Measurements from ENCODE around the gene PPIB. TPM values are rescaled to one million over a fixed set of nuclear protein-coding genes. Genes with fewer than 3 reads are reported as not detected.
A peak's percentile ranks its signal among the peaks of the same experiment; 100 is the strongest.

Gene PPIB
- 643 TPM for polyA plus RNA-seq (2013, experiment 1 of 2)
- 637 TPM for polyA plus RNA-seq (2013, experiment 2 of 2)

DNA sequence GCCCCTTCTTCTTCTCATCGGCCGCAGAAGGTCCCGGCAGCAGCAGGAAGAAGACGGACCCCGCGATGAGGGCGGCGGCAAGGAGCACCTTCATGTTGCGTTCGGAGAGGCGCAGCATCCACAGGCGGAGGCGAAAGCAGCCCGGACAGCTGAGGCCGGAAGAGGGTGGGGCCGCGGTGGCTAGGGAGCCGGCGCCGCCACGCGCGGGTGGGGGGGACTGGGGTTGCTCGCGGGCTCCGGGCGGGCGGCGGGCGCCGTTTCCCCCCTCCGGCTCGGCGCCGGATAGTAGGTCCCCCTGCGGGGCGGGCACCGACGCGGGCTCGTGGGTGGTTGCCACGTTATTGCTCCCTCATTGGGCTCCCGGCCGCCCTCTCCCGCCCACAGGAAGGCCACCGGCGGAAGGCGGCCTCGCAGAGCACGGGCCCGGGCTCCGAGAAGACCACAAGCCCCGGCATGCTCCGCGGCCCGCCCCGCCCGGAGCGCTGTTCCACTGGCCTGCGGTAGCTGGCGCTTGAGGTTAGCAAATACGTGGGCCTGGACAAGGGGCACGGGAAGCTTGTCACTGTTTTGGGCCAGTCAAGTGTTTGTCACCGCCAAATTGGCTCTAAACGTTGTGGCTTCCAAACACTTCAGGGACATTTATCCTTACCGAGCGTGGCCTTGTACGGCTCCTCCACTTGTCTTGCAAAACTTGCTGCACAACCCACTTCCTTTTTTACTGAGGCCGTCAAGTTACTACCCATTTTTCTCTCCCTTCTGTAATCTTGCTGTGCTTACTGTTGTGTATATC lies at the start of gene PPIB:
Gene PPIB (minus strand): TSS at position 154 of the 790 bp plus-strand sequence. CDS start 36 bp downstream, at position 118.
- Histone ChIP-seq H2BK15ac (replicated peaks; ENCODE audit: low read depth) (no peak within 1 kb of the TSS), H2AK5ac (ENCODE audit: low read length) (no peak within 1 kb of the TSS), H3K56ac (ENCODE audit: low read length) (peak within 1 kb of the TSS; percentile 97), H4K5ac (ENCODE audit: low read length) (no peak within 1 kb of the TSS), H3K18ac (ENCODE audit: low read length) (peak within 1 kb of the TSS; percentile 94), H3K27ac (ENCODE audit: low read depth, low read length) (peak within 1 kb of the TSS; percentile 84), H3K4ac (ENCODE audit: low read depth, low read length) (peak within 1 kb of the TSS; percentile 62), H3K36me3 (ENCODE audit: control insufficient read depth, insufficient read depth, low read length) (peaks cover 13% of the 10 kb centered on the region), H3K79me2 (ENCODE audit: control insufficient read depth, insufficient read depth, low read length) (peaks cover 15% of the 10 kb centered on the region), H4K8ac (ENCODE audit: low read depth, low read length) (no peak within 1 kb of the TSS), H3K4me1 (ENCODE audit: control insufficient read depth, low read depth, low read length) (peaks cover 3% of the 10 kb centered on the region), H2BK120ac (ENCODE audit: low read depth, low read length) (peak within 1 kb of the TSS; percentile 3), H3K4me2 (ENCODE audit: low read length) (peak within 1 kb of the TSS; percentile 61), H3K27me3 (ENCODE audit: insufficient read depth, low read length, poor library complexity) (no peaks in the 10 kb centered on the region), H3K79me1 (ENCODE audit: low read length) (peaks cover 16% of the 10 kb centered on the region), H3K23ac (ENCODE audit: low read length) (no peak within 1 kb of the TSS), H3K9ac (ENCODE audit: low read length) (peak within 1 kb of the TSS; percentile 97), H2BK5ac (ENCODE audit: low read length) (peak within 1 kb of the TSS; percentile 81), H3K4me3 (ENCODE audit: low read length) (peak within 1 kb of the TSS; percentile 98)
- WGBS (ENCODE audit: extremely low coverage, insufficient coverage, low lambda C conversion rate): no CpG with 5 or more reads among the region's 69 CpGs
- DNase-seq: peak; percentile 99

DNA sequence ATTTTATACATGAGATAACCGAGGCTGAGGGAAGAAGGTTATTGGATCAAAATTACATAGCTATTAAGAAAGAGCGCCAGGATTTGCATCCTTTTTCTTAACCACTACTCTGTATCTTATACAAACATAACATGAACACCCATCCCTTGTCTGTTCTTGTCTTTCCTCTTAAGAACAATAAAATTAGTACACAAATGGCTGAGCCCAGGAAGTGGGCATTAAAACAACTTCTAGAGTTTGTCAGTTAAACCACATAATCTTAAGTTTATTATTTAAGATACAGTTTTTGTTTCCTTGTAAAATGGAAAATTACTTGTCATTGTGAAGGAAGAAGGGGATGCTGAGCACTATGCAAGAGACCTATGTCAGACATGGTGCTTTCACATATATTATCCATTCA lies 48.9 kb upstream of the PPIB start:
- Histone ChIP-seq H3K18ac (ENCODE audit: low read length) (no peak overlapping the region), H3K23ac (ENCODE audit: low read length) (no peak overlapping the region), H3K79me1 (ENCODE audit: low read length) (no peaks in the 10 kb centered on the region), H2BK15ac (replicated peaks; ENCODE audit: low read depth) (no peak overlapping the region), H3K4ac (ENCODE audit: low read depth, low read length) (no peak overlapping the region), H3K4me3 (ENCODE audit: low read length) (no peak overlapping the region), H2BK5ac (ENCODE audit: low read length) (no peak overlapping the region), H4K5ac (ENCODE audit: low read length) (no peak overlapping the region), H3K4me2 (ENCODE audit: low read length) (no peak overlapping the region), H4K8ac (ENCODE audit: low read depth, low read length) (no peak overlapping the region), H3K9ac (ENCODE audit: low read length) (no peak overlapping the region), H3K27me3 (ENCODE audit: insufficient read depth, low read length, poor library complexity) (no peaks in the 10 kb centered on the region), H3K36me3 (ENCODE audit: control insufficient read depth, insufficient read depth, low read length) (no peaks in the 10 kb centered on the region), H2BK120ac (ENCODE audit: low read depth, low read length) (no peak overlapping the region), H3K4me1 (ENCODE audit: control insufficient read depth, low read depth, low read length) (no peaks in the 10 kb centered on the region), H3K79me2 (ENCODE audit: control insufficient read depth, insufficient read depth, low read length) (no peaks in the 10 kb centered on the region), H3K27ac (ENCODE audit: low read depth, low read length) (no peak overlapping the region), H3K56ac (ENCODE audit: low read length) (no peak overlapping the region), H2AK5ac (ENCODE audit: low read length) (no peak overlapping the region)
- DNase-seq: no peak
- no CpG with 5 or more reads among the region's 2 CpGs for WGBS (ENCODE audit: extremely low coverage, insufficient coverage, low lambda C conversion rate)

GRCh38 chr15:64210371-64210770 lies 47.5 kb upstream of the PPIB start:
- no CpG with 5 or more reads among the region's 2 CpGs for WGBS (ENCODE audit: extremely low coverage, insufficient coverage, low lambda C conversion rate)
- H2BK120ac ChIP-seq (ENCODE audit: low read depth, low read length): no peak overlapping the region
- no peaks in the 10 kb centered on the region for H3K4me1 ChIP-seq (ENCODE audit: control insufficient read depth, low read depth, low read length)
- H3K27ac ChIP-seq (ENCODE audit: low read depth, low read length): no peak overlapping the region
- no peak overlapping the region for H4K5ac ChIP-seq (ENCODE audit: low read length)
- H3K79me1 ChIP-seq (ENCODE audit: low read length): no peaks in the 10 kb centered on the region
- no peaks in the 10 kb centered on the region for H3K27me3 ChIP-seq (ENCODE audit: insufficient read depth, low read length, poor library complexity)
- H3K9ac ChIP-seq (ENCODE audit: low read length): no peak overlapping the region
- H2BK15ac ChIP-seq (replicated peaks; ENCODE audit: low read depth): no peak overlapping the region
- H3K4ac ChIP-seq (ENCODE audit: low read depth, low read length): no peak overlapping the region
- H3K23ac ChIP-seq (ENCODE audit: low read length): no peak overlapping the region
- H2AK5ac ChIP-seq (ENCODE audit: low read length): no peak overlapping the region
- H3K4me2 ChIP-seq (ENCODE audit: low read length): no peak overlapping the region
- H3K56ac ChIP-seq (ENCODE audit: low read length): no peak overlapping the region
- H3K79me2 ChIP-seq (ENCODE audit: control insufficient read depth, insufficient read depth, low read length): no peaks in the 10 kb centered on the region
- H3K36me3 ChIP-seq (ENCODE audit: control insufficient read depth, insufficient read depth, low read length): no peaks in the 10 kb centered on the region
- no peak overlapping the region for H4K8ac ChIP-seq (ENCODE audit: low read depth, low read length)
- no peak for DNase-seq
- H3K18ac ChIP-seq (ENCODE audit: low read length): no peak overlapping the region
- no peak overlapping the region for H3K4me3 ChIP-seq (ENCODE audit: low read length)
- H2BK5ac ChIP-seq (ENCODE audit: low read length): no peak overlapping the region

- Histone ChIP-seq H3K23ac (ENCODE audit: low read length) (no peak overlapping the region), H3K79me1 (ENCODE audit: low read length) (no peaks in the 10 kb centered on the region), H2AK5ac (ENCODE audit: low read length) (no peak overlapping the region), H2BK15ac (replicated peaks; ENCODE audit: low read depth) (no peak overlapping the region), H3K4me2 (ENCODE audit: low read length) (no peak overlapping the region), H3K4ac (ENCODE audit: low read depth, low read length) (no peak overlapping the region), H4K5ac (ENCODE audit: low read length) (no peak overlapping the region), H3K9ac (ENCODE audit: low read length) (no peak overlapping the region), H3K79me2 (ENCODE audit: control insufficient read depth, insufficient read depth, low read length) (no peaks in the 10 kb centered on the region), H3K27me3 (ENCODE audit: insufficient read depth, low read length, poor library complexity) (no peaks in the 10 kb centered on the region), H4K8ac (ENCODE audit: low read depth, low read length) (no peak overlapping the region), H3K4me1 (ENCODE audit: control insufficient read depth, low read depth, low read length) (no peaks in the 10 kb centered on the region), H3K4me3 (ENCODE audit: low read length) (no peak overlapping the region), H3K18ac (ENCODE audit: low read length) (no peak overlapping the region), H3K56ac (ENCODE audit: low read length) (no peak overlapping the region), H2BK5ac (ENCODE audit: low read length) (no peak overlapping the region), H3K36me3 (ENCODE audit: control insufficient read depth, insufficient read depth, low read length) (no peaks in the 10 kb centered on the region), H3K27ac (ENCODE audit: low read depth, low read length) (no peak overlapping the region), H2BK120ac (ENCODE audit: low read depth, low read length) (no peak overlapping the region)
- no peak for DNase-seq
- no CpG with 5 or more reads among the region's 3 CpGs for WGBS (ENCODE audit: extremely low coverage, insufficient coverage, low lambda C conversion rate)
Measured at GRCh38 chr15:64209680-64210334, 47.0 kb upstream of the PPIB start.

- H2AK5ac ChIP-seq (ENCODE audit: low read length): no peak overlapping the region
- no peaks in the 10 kb centered on the region for H3K79me2 ChIP-seq (ENCODE audit: control insufficient read depth, insufficient read depth, low read length)
- DNase-seq: no peak
- no peak overlapping the region for H3K9ac ChIP-seq (ENCODE audit: low read length)
- no peaks in the 10 kb centered on the region for H3K36me3 ChIP-seq (ENCODE audit: control insufficient read depth, insufficient read depth, low read length)
- no peak overlapping the region for H2BK5ac ChIP-seq (ENCODE audit: low read length)
- H3K79me1 ChIP-seq (ENCODE audit: low read length): no peaks in the 10 kb centered on the region
- no peak overlapping the region for H4K8ac ChIP-seq (ENCODE audit: low read depth, low read length)
- H2BK120ac ChIP-seq (ENCODE audit: low read depth, low read length): no peak overlapping the region
- no peak overlapping the region for H3K56ac ChIP-seq (ENCODE audit: low read length)
- no peak overlapping the region for H3K4me3 ChIP-seq (ENCODE audit: low read length)
- no peak overlapping the region for H3K23ac ChIP-seq (ENCODE audit: low read length)
- H3K4me1 ChIP-seq (ENCODE audit: control insufficient read depth, low read depth, low read length): no peaks in the 10 kb centered on the region
- no peak overlapping the region for H3K4me2 ChIP-seq (ENCODE audit: low read length)
- no peak overlapping the region for H4K5ac ChIP-seq (ENCODE audit: low read length)
- H3K18ac ChIP-seq (ENCODE audit: low read length): no peak overlapping the region
- H2BK15ac ChIP-seq (replicated peaks; ENCODE audit: low read depth): no peak overlapping the region
- no peak overlapping the region for H3K27ac ChIP-seq (ENCODE audit: low read depth, low read length)
- no peak overlapping the region for H3K4ac ChIP-seq (ENCODE audit: low read depth, low read length)
- H3K27me3 ChIP-seq (ENCODE audit: insufficient read depth, low read length, poor library complexity): no peaks in the 10 kb centered on the region
Measured at GRCh38 chr15:64205202-64205601, 42.4 kb upstream of the PPIB start.

All from mesendoderm (in vitro differentiated cells).